H1 (cell line): ENCODE measurements around the gene ABCC6. TPM values are rescaled to one million over a fixed set of nuclear protein-coding genes. Genes with fewer than 3 reads are reported as not detected.

Source experiments
- CTCF ChIA-PET: fragments of 300-600 bp; sonication (Branson Sonifier 250); formaldehyde crosslinking; loops from one replicate; lab custom pipeline; 2021; ENCODE audit not compliant: partially characterized antibody; lab: Charles Lee
- POLR2A ChIA-PET: fragments of 300-600 bp; sonication (Branson Sonifier 250); formaldehyde crosslinking; loops from one replicate; lab custom pipeline; 2021; ENCODE audit warnings: inconsistent platforms; ENCODE audit not compliant: partially characterized antibody; lab: Charles Lee
- DNase-seq, 2 experiments: peaks; one replicate each; pipeline versions ENCODE4 v3.0.0 to v3.0.0-alpha.2; 2010 to 2022; ENCODE audit warnings: low spot score in 2 of 2, low read depth in 1 of 2, mixed read lengths in 1 of 2
- FAIRE-seq: peaks from 2 replicates; lab custom pipeline; 2011; peaks lifted over from hg19 to GRCh38; lab: Jason Lieb, UNC
- H2AFZ ChIP-seq: 2 replicates; pipeline ENCODE4 v1.8.1; 2012; ENCODE audit warnings: low read length, inconsistent platforms
- H2AK5ac ChIP-seq: 2 replicates; pipeline ENCODE4 v1.6.1; 2013; ENCODE audit warnings: low read depth, low read length
- H2BK120ac ChIP-seq: replicated peaks from 2 replicates; pipeline ENCODE3; 2013; ENCODE audit warnings: low read depth, low read length, inconsistent platforms
- H2BK12ac ChIP-seq: 2 replicates; pipeline ENCODE4 v1.6.1; 2013; ENCODE audit warnings: low read depth, low read length
- H2BK15ac ChIP-seq: 2 replicates; pipeline ENCODE4 v1.6.1; 2013; ENCODE audit warnings: low read length
- H2BK20ac ChIP-seq: 2 replicates; pipeline ENCODE4 v1.6.1; 2013; ENCODE audit warnings: low read length
- H2BK5ac ChIP-seq: 2 replicates; pipeline ENCODE4 v1.6.1; 2013; ENCODE audit warnings: low read depth, low read length
- H3K14ac ChIP-seq: 2 replicates; pipeline ENCODE4 v1.6.1; 2013; ENCODE audit warnings: inconsistent platforms; ENCODE audit not compliant: insufficient read length
- H3K18ac ChIP-seq: 2 replicates; pipeline ENCODE4 v1.6.1; 2013; ENCODE audit warnings: low read length; ENCODE audit errors: extremely low read depth
- H3K23ac ChIP-seq: 2 replicates; pipeline ENCODE4 v1.6.1; 2013; ENCODE audit warnings: inconsistent platforms; ENCODE audit not compliant: insufficient read length
- H3K23me2 ChIP-seq: 2 replicates; pipeline ENCODE4 v1.6.1; 2013; ENCODE audit warnings: low read depth, low read length
- H3K27ac ChIP-seq: 2 replicates; pipeline ENCODE4 v1.6.1; 2011; ENCODE audit warnings: low read depth, low read length, inconsistent platforms
- H3K27me3 ChIP-seq, 4 experiments: replicated peaks in 1 of 4; 1 replicate in 1 of 4; 2 replicates in 3 of 4; pipeline versions ENCODE4 v1.6.1 to v1.8.1; 2011 to 2013; ENCODE audit warnings: low read length in 3 of 4, mild to moderate bottlenecking in 3 of 4, inconsistent platforms in 2 of 4, mixed read lengths in 2 of 4, moderate library complexity in 1 of 4; ENCODE audit not compliant: control insufficient read depth in 3 of 4, insufficient read depth in 3 of 4; ENCODE audit errors: extremely low read depth in 1 of 4
- H3K36me3 ChIP-seq, 4 experiments: 2 replicates each; pipeline versions ENCODE4 v1.6.1 to v1.8.1; 2011 to 2013; ENCODE audit warnings: mild to moderate bottlenecking in 4 of 4, low read length in 3 of 4, moderate library complexity in 2 of 4, control low read depth in 1 of 4, inconsistent platforms in 1 of 4; ENCODE audit not compliant: insufficient read depth in 4 of 4, control insufficient read depth in 2 of 4
- H3K4ac ChIP-seq: replicated peaks from 2 replicates; pipeline ENCODE3; 2013; ENCODE audit warnings: low read length, low read depth, mixed read lengths, inconsistent platforms; ENCODE audit not compliant: insufficient read length
- H3K4me1 ChIP-seq, 4 experiments: replicated peaks in 1 of 4; 1 replicate in 1 of 4; 2 replicates in 3 of 4; pipeline versions ENCODE4 v1.6.1 to v1.8.1; 2011 to 2013; ENCODE audit warnings: low read length in 3 of 4, inconsistent platforms in 2 of 4, mixed read lengths in 1 of 4; ENCODE audit not compliant: insufficient read depth in 4 of 4, control insufficient read depth in 3 of 4
- H3K4me2 ChIP-seq, 2 experiments: 2 replicates each; pipeline versions ENCODE4 v1.6.1 to v1.8.1; 2011 to 2013; ENCODE audit warnings: low read depth in 2 of 2, low read length in 2 of 2, control low read depth in 1 of 2, inconsistent platforms in 1 of 2, mild to moderate bottlenecking in 1 of 2; ENCODE audit not compliant: insufficient read depth in 1 of 2
- H3K4me3 ChIP-seq, 4 experiments: fragments of 200-600, 300-600 bp in 1 of 4; sonication (generic), shearing (Covaris generic), sonication (Bioruptor Twin) in 1 of 4; 2 replicates each; pipeline versions ENCODE4 v1.5.1 to v1.8.1; 2011 to 2016; ENCODE audit warnings: low read length in 4 of 4, low read depth in 3 of 4, control low read depth in 2 of 4, inconsistent platforms in 2 of 4, mild to moderate bottlenecking in 2 of 4, mixed read lengths in 1 of 4, moderate library complexity in 1 of 4; ENCODE audit not compliant: insufficient read depth in 2 of 4; ENCODE audit errors: extremely low read depth in 1 of 4
- H3K56ac ChIP-seq: replicated peaks from 2 replicates; pipeline ENCODE3; 2013; ENCODE audit warnings: low read depth, mild to moderate bottlenecking, mixed read lengths, low read length, inconsistent platforms; ENCODE audit not compliant: insufficient read length
- H3K79me1 ChIP-seq: 2 replicates; pipeline ENCODE4 v1.6.1; 2013; ENCODE audit warnings: low read depth, low read length, control low read depth
- H3K79me2 ChIP-seq, 2 experiments: 2 replicates each; pipeline versions ENCODE4 v1.6.1 to v1.8.1; 2012 to 2013; ENCODE audit warnings: low read length in 2 of 2, mild to moderate bottlenecking in 2 of 2, inconsistent platforms in 1 of 2; ENCODE audit not compliant: insufficient read depth in 2 of 2, control insufficient read depth in 1 of 2
- H3K9ac ChIP-seq, 4 experiments: replicated peaks in 1 of 4; 1 replicate in 1 of 4; 2 replicates in 3 of 4; pipeline versions ENCODE4 v1.6.1 to v1.8.1; 2011 to 2013; ENCODE audit warnings: low read depth in 3 of 4, low read length in 3 of 4, control low read depth in 2 of 4, mild to moderate bottlenecking in 2 of 4, moderate library complexity in 2 of 4, inconsistent platforms in 1 of 4; ENCODE audit errors: extremely low read depth in 1 of 4
- H3K9me3 ChIP-seq, 2 experiments: 2 replicates each; pipeline versions ENCODE4 v1.6.1 to v1.8.1; 2012 to 2013; ENCODE audit warnings: mild to moderate bottlenecking in 2 of 2, moderate library complexity in 2 of 2, control low read depth in 1 of 2, inconsistent platforms in 1 of 2, low read depth in 1 of 2, low read length in 1 of 2, mixed read lengths in 1 of 2; ENCODE audit not compliant: insufficient read depth in 2 of 2
- H4K20me1 ChIP-seq, 2 experiments: replicated peaks in 1 of 2; 2 replicates each; pipeline versions ENCODE3 to v1.8.1; 2011 to 2013; ENCODE audit warnings: inconsistent platforms in 2 of 2, low read length in 2 of 2, mild to moderate bottlenecking in 1 of 2; ENCODE audit not compliant: insufficient read depth in 2 of 2, control insufficient read depth in 1 of 2
- H4K5ac ChIP-seq: 2 replicates; pipeline ENCODE4 v1.6.1; 2013; ENCODE audit warnings: low read length, low read depth, mixed read lengths, inconsistent platforms; ENCODE audit not compliant: insufficient read length
- H4K8ac ChIP-seq: 2 replicates; pipeline ENCODE4 v1.8.0; 2013; ENCODE audit warnings: mild to moderate bottlenecking, moderate library complexity, low read length, inconsistent platforms; ENCODE audit not compliant: insufficient read depth; ENCODE audit errors: extremely low read depth
- H4K91ac ChIP-seq: replicated peaks from 2 replicates; pipeline ENCODE3; 2013; ENCODE audit warnings: low read length, mixed read lengths, inconsistent platforms; ENCODE audit not compliant: insufficient read length
- CBX5 ChIP-seq: fragments of 300-800, 300-1000 bp; sonication (generic); IDR thresholded peaks from 2 replicates; pipeline ENCODE4 v1.7.1; 2016; ENCODE audit warnings: antibody characterized with exemption, low read length, low read depth
- CHD2 ChIP-seq: IDR thresholded peaks from 2 replicates; pipeline ENCODE4 v1.6.1; 2012; ENCODE audit warnings: low read length, improper control_type of control experiment
- EGR1 ChIP-seq: IDR thresholded peaks from 2 replicates; pipeline ENCODE4 v1.6.1; 2011; ENCODE audit warnings: low read depth, low read length, borderline replicate concordance
- FOSL1 ChIP-seq: IDR thresholded peaks from 2 replicates; pipeline ENCODE4 v1.6.1; 2011; ENCODE audit warnings: mild to moderate bottlenecking, low read depth, low read length, moderate library complexity; ENCODE audit not compliant: insufficient read depth
- JUN ChIP-seq: IDR thresholded peaks from 2 replicates; pipeline ENCODE4 v1.6.1; 2011; ENCODE audit warnings: low read depth, mild to moderate bottlenecking, improper control_type of control experiment, low read length
- JUND ChIP-seq: IDR thresholded peaks from 2 replicates; pipeline ENCODE4 v1.6.1; 2011; ENCODE audit warnings: mild to moderate bottlenecking, improper control_type of control experiment, low read length
- MAFK ChIP-seq: IDR thresholded peaks from 2 replicates; pipeline ENCODE4 v1.6.1; 2012; ENCODE audit warnings: low read depth, mild to moderate bottlenecking, improper control_type of control experiment, low read length
- PHF8 ChIP-seq: fragments of 200-600 bp; sonication (generic); conservative IDR thresholded peaks from 2 replicates; pipeline ENCODE4 v1.7.1; 2012; ENCODE audit warnings: low read depth, mild to moderate bottlenecking, inconsistent platforms, low read length, moderate library complexity
- POLR2AphosphoS5 ChIP-seq: IDR thresholded peaks from 2 replicates; pipeline ENCODE4 v1.6.1; 2011; ENCODE audit warnings: low read depth, low read length
- SIX5 ChIP-seq: IDR thresholded peaks from 2 replicates; pipeline ENCODE4 v1.6.1; 2011; ENCODE audit warnings: mild to moderate bottlenecking, low read depth, low read length
- WGBS, 2 experiments: shearing (Covaris generic) in 1 of 2; methylation state at CpG; one replicate each; pipeline versions ENCODE4 v1.1.6 to v1.1.7; 2013 to 2015; ENCODE audit warnings: low lambda C conversion rate in 2 of 2, mixed read lengths in 2 of 2, inconsistent platforms in 1 of 2, low coverage in 1 of 2, missing lambda C conversion rate in 1 of 2; ENCODE audit not compliant: insufficient replicate concordance in 2 of 2, insufficient coverage in 1 of 2, insufficient read length in 1 of 2; ENCODE audit errors: extremely low coverage in 1 of 2, missing lambda C conversion rate in 1 of 2; 5-methylcytosine and 5-hydroxymethylcytosine counted together
- polyA plus RNA-seq, 7 experiments: library from polyadenylated mRNA; depleted of rRNA in 3 of 7; stranded (reverse) in 5 of 7; unstranded in 2 of 7; fragments of >200 nt in 5 of 7; fragments of 200-250 nt in 2 of 7; gene quantifications; 1 replicate in 5 of 7; 2 replicates in 1 of 7; 4 replicates in 1 of 7; pipeline versions ENCODE4 v1.2.1 to v1.2.3, GENCODE V29; 2011 to 2013; ENCODE audit warnings: missing spikeins in 2 of 7, mixed read lengths in 2 of 7
- total RNA-seq: library from RNA; stranded (reverse); fragmentation: NEBNext Ultra II Directional; extraction: Animal tissue kit (Norgen Biotek cat#: 25700); gene quantifications from 2 replicates; pipeline ENCODE4 v1.2.1, GENCODE V29; 2021
- TF ChIP-seq, protein P1 (sequence below): IDR thresholded peaks from 2 replicates; pipeline ENCODE4 v1.6.1; 2012; ENCODE audit warnings: inconsistent platforms

ABCC6 gene
- total and polyA plus RNA-seq, 2 of the 8 experiments (the other 6 are each of a cell fraction or from before 2014, with no cell fraction given): 1.6 to 1.8 TPM

DNA sequence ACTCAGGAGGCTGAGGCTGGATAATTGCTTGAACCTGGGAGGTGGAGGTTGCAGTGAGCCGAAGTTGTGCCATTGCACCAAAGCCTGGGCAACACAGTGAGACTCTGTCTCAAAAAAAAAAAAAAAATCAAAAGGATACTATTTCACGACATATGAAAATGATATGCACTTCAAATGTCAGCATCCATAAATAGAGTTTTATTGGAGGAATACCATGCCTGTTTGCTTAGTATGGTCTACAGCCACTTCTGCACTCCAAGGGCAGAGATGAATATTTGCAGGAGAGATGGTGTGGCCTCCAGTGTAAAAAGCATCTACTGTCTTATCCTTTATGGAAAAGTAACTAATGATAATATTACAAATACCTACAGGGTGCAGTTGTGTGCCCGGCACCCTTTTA lies 27.2 kb downstream of the ABCC6 start:
- Histone ChIP-seq H3K23ac (no peak overlapping the region), H2AFZ (no peak overlapping the region), H2BK5ac (no peak overlapping the region), H3K4ac (no peak overlapping the region), H2AK5ac (no peak overlapping the region), H3K56ac (no peak overlapping the region), H3K79me2 (no peaks in the 10 kb centered on the region), H3K27ac (no peak overlapping the region), H3K36me3 (no peaks in the 10 kb centered on the region), H3K18ac (no peak overlapping the region), H4K20me1 (no peaks in the 10 kb centered on the region), H3K14ac (no peak overlapping the region), H3K27me3 (no peaks in the 10 kb centered on the region), H3K4me1 (no peaks in the 10 kb centered on the region; a peak in 1 of 7 replicates), H3K79me1 (no peaks in the 10 kb centered on the region), H2BK15ac (no peak overlapping the region), H4K91ac (no peak overlapping the region), H2BK120ac (no peak overlapping the region), H4K5ac (no peak overlapping the region), H3K4me2 (no peak overlapping the region), H3K4me3 (no peak overlapping the region), H2BK20ac (no peak overlapping the region), H2BK12ac (no peak overlapping the region), H4K8ac (no peak overlapping the region), H3K9me3 (no peaks in the 10 kb centered on the region), H3K23me2 (peaks cover 6% of the 10 kb centered on the region; the same call in 1 of the 2 replicates), H3K9ac (no peak overlapping the region)
- 80% methylated on average over 3 of the region's 3 CpGs; no CpG with 5 or more reads in 1 of the 2 experiments for whole genome bisulfite sequencing, 2 experiments
- DNase-seq: no peak
- no peak for FAIRE-seq
- CTCF ChIA-PET: no interaction called here
- POLR2A ChIA-PET: no interaction called here
- TF ChIP-seq CHD2 (no peak), CBX5 (no peak), MAFK (no peak), PHF8 (no peak), SIX5 (no peak), POLR2AphosphoS5 (no peak), FOSL1 (no peak), JUND (no peak), JUN (no peak), EGR1 (no peak)
- TF ChIP-seq, protein P1, sequence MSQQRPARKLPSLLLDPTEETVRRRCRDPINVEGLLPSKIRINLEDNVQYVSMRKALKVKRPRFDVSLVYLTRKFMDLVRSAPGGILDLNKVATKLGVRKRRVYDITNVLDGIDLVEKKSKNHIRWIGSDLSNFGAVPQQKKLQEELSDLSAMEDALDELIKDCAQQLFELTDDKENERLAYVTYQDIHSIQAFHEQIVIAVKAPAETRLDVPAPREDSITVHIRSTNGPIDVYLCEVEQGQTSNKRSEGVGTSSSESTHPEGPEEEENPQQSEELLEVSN: no peak
